Spleen (tissue), 7 donors: Measurements from ENCODE around the gene TNFSF13.

Experiments used
- CTCF ChIP-seq, 11 experiments: fragments of 200-600 bp in 7 of 11; fragments of 450-650 bp in 4 of 11; sonication (generic) in 4 of 11; IDR thresholded peaks in 8 of 11; conservative IDR thresholded peaks in 3 of 11; 1 replicate in 7 of 11; 2 replicates in 4 of 11; pipeline versions ENCODE4 v1.4.0 to v1.8.0; 2016 to 2021; ENCODE audit warnings: antibody characterized with exemption in 11 of 11, inconsistent platforms in 4 of 11, mild to moderate bottlenecking in 1 of 11
- POLR2A ChIP-seq, 3 donors: fragments of 450-650 bp; IDR thresholded peaks; one replicate each; pipeline ENCODE4 v1.5.1; 2017; ENCODE audit warnings: antibody characterized with exemption in 3 of 3, mild to moderate bottlenecking in 1 of 3
- donor health status: DM: no; HTN: no; CAD: no; lungs with moderate emphysema.
- donor health status: DM: no; HTN: no; CAD: no.
- donor health status: DM: no; HTN: no; CAD: no.

- no peak for TF ChIP-seq CTCF (IDR thresholded peaks at IDR 0.05 in 8 of 11, conservative IDR thresholded peaks at IDR 0.05 in 3 of 11)
- no peak for TF ChIP-seq POLR2A (IDR thresholded peaks at IDR 0.05)
Measured at GRCh38 chr17:7512105-7512504, 46.4 kb upstream of the TNFSF13 start.
